Measurements from ENCODE around the gene LIX1. TPM values are rescaled to one million over a fixed set of nuclear protein-coding genes. Genes with fewer than 3 reads are reported as not detected.
"Not testable (repeated sequence)": the region's sequence is repeated elsewhere in the genome, so short reads cannot be mapped to it uniquely, and the experiment has no call there.

Gene LIX1
- total RNA-seq, 4 donors from 2014 or later, result 0.13 to 0.48 TPM; not detected in 2

GRCh38 chr5:97148288-97148687 lies 5.9 kb upstream of the LIX1 start:
- DNase-seq (ENCODE audit: low spot score in 2 of 2), result no peak
- H3K27me3 ChIP-seq, result no peaks in the 10 kb centered on the region
- WGBS, result 52% methylated on average over 3 of the region's 3 CpGs
- H3K4me3 ChIP-seq, result no peak overlapping the region
- H3K36me3 ChIP-seq, result no peaks in the 10 kb centered on the region
- no peak overlapping the region for H3K27ac ChIP-seq
- TF ChIP-seq POLR2A (IDR thresholded peaks at IDR 0.05) (no peak), POLR2AphosphoS5 (IDR thresholded peaks at IDR 0.05) (no peak), EP300 (IDR thresholded peaks at IDR 0.05) (no peak)
- TF ChIP-seq, protein P1, sequence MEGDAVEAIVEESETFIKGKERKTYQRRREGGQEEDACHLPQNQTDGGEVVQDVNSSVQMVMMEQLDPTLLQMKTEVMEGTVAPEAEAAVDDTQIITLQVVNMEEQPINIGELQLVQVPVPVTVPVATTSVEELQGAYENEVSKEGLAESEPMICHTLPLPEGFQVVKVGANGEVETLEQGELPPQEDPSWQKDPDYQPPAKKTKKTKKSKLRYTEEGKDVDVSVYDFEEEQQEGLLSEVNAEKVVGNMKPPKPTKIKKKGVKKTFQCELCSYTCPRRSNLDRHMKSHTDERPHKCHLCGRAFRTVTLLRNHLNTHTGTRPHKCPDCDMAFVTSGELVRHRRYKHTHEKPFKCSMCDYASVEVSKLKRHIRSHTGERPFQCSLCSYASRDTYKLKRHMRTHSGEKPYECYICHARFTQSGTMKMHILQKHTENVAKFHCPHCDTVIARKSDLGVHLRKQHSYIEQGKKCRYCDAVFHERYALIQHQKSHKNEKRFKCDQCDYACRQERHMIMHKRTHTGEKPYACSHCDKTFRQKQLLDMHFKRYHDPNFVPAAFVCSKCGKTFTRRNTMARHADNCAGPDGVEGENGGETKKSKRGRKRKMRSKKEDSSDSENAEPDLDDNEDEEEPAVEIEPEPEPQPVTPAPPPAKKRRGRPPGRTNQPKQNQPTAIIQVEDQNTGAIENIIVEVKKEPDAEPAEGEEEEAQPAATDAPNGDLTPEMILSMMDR (IDR thresholded peaks at IDR 0.05), result no peak
- H3K4me1 ChIP-seq, result no peaks in the 10 kb centered on the region
- no peaks in the 10 kb centered on the region for H3K9me3 ChIP-seq

- no peaks in the 10 kb centered on the region for H3K9me3 ChIP-seq
- no peaks in the 10 kb centered on the region for H3K36me3 ChIP-seq
- no peak for TF ChIP-seq POLR2AphosphoS5 (IDR thresholded peaks at IDR 0.05)
- no peak for TF ChIP-seq POLR2A (IDR thresholded peaks at IDR 0.05)
- H3K27ac ChIP-seq, result no peak overlapping the region
- no peaks in the 10 kb centered on the region for H3K27me3 ChIP-seq
- DNase-seq (ENCODE audit: low spot score in 2 of 2), result no peak
- no peaks in the 10 kb centered on the region for H3K4me1 ChIP-seq
- 87% methylated on average over 2 of the region's 2 CpGs for WGBS
- no peak overlapping the region for H3K4me3 ChIP-seq
These were observed 1.3 kb upstream of the LIX1 start for GRCh38 chr5:97143704-97144103.

DNA sequence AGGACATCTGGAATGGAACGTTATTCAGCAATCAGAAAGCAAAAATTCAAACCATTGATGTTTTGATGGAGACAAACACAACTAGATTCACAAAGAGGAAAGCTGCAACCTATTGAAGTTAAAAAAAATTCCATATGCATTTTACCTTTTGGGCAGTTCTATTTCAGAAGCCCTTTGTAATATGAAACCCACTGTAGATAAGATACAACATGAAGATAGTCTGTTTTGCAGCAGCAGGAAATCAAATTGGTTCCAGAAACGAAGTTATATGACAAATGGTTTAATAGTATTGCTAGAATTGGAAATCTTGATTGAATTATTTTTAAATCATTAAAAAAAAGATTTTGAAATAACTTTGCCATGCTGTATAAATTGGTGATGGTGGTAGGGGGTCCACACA lies 872 bp downstream of the LIX1 start:
- WGBS, result 63% methylated on average over 2 of the region's 2 CpGs

DNA sequence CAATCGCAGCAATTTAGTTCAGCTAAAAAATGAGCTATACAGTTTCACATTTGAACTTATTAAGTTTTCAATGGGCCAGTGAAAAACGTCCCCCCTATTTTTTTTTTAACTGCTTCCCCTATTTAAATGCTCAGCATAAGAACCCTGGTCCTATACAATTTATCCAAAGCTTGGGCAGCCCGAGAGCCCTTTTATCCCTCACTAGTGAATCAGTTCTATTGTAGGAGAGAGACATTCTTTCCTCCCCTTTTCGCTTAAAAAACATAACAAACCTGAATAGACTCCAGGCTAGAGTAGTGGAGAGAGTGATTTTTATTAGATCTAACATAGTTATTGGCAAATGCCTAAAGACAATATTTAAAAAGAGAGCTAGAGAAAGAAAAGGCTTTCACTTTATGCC lies 1.4 kb downstream of the LIX1 start:
- TF ChIP-seq POLR2A (IDR thresholded peaks at IDR 0.05), result no peak
- no peak for TF ChIP-seq EP300 (IDR thresholded peaks at IDR 0.05)
- TF ChIP-seq POLR2AphosphoS5 (IDR thresholded peaks at IDR 0.05), result no peak
- DNase-seq (ENCODE audit: low spot score in 2 of 2), result no peak
- 59% methylated on average over 4 of the region's 4 CpGs for WGBS

More for the DNA sequence above, 872 bp downstream of the LIX1 start:
- Histone ChIP-seq H3K27me3 (no peaks in the 10 kb centered on the region), H3K9me3 (no peaks in the 10 kb centered on the region), H3K27ac (no peak overlapping the region), H3K4me1 (no peaks in the 10 kb centered on the region), H3K4me3 (no peak overlapping the region), H3K36me3 (no peaks in the 10 kb centered on the region)
- TF ChIP-seq POLR2AphosphoS5 (IDR thresholded peaks at IDR 0.05) (no peak), POLR2A (IDR thresholded peaks at IDR 0.05) (no peak), EP300 (IDR thresholded peaks at IDR 0.05) (no peak)
- DNase-seq (ENCODE audit: low spot score in 2 of 2), result no peak

DNA sequence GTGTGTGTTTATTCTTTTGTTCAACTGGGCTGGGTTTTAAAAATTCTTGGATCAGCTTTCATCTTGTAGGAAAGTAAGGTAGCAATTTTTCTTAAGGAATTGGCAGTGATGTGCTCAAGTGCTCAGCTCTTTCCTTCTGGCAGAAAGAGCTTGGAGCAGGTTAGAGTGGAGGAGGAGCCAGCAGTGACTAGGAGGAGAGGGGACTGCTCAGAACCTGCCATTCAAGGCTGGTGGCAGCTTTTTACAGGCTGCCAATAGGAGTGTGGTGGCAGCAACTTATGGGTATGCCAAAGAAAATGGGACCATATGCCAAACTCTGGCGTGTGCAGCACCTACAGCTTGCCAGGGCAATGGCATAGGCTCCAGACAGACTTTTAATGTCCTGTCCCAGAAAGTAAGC lies 2.2 kb downstream of the LIX1 start:
- H3K27me3 ChIP-seq; H3K4me1 ChIP-seq; H3K27ac ChIP-seq; H3K36me3 ChIP-seq; H3K4me3 ChIP-seq; H3K9me3 ChIP-seq; DNase-seq (ENCODE audit: low spot score in 2 of 2): not testable (repeated sequence)
- WGBS, result 36% methylated on average over 1 of the region's 1 CpG

More for the DNA sequence above, 1.4 kb downstream of the LIX1 start:
- Histone ChIP-seq H3K4me1 (no peaks in the 10 kb centered on the region), H3K36me3 (no peaks in the 10 kb centered on the region), H3K4me3 (no peak overlapping the region), H3K27ac (no peak overlapping the region), H3K27me3 (no peaks in the 10 kb centered on the region), H3K9me3 (no peaks in the 10 kb centered on the region)

DNA sequence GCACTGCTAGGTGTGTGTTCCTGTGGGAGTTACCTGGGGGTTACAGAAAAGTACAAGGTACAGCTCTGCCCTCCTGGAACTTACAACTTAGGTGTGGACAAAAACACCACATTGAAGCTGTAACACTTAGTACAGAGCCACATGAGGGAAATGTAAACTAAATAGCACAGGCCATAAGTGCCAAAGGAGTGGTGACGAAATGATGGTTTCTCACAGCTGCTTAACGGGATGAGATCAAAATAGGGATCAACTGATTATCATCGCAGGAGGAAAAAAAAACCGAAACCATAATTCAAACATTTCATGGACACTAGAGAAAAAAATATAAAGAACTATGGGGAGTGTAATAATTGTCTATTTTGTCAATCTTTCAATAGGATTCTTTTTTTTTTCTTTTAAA lies 5.9 kb downstream of the LIX1 start:
- 74% methylated on average over 4 of the region's 4 CpGs for WGBS
- H3K36me3 ChIP-seq, result no peaks in the 10 kb centered on the region
- TF ChIP-seq EP300 (IDR thresholded peaks at IDR 0.05) (no peak), POLR2A (IDR thresholded peaks at IDR 0.05) (no peak), POLR2AphosphoS5 (IDR thresholded peaks at IDR 0.05) (no peak)
- TF ChIP-seq, protein P1 (IDR thresholded peaks at IDR 0.05), result no peak
- H3K4me3 ChIP-seq, result no peak overlapping the region
- no peaks in the 10 kb centered on the region for H3K27me3 ChIP-seq
- no peaks in the 10 kb centered on the region for H3K4me1 ChIP-seq
- no peak overlapping the region for H3K27ac ChIP-seq
- no peaks in the 10 kb centered on the region for H3K9me3 ChIP-seq
- no peak for DNase-seq (ENCODE audit: low spot score in 2 of 2)

GRCh38 chr5:97135868-97136267 lies 6.5 kb downstream of the LIX1 start:
- H3K36me3 ChIP-seq, result no peaks in the 10 kb centered on the region
- no peak for DNase-seq (ENCODE audit: low spot score in 2 of 2)
- WGBS, result 85% methylated on average over 4 of the region's 4 CpGs

More at GRCh38 chr5:97135868-97136267, 6.5 kb downstream of the LIX1 start:
- Histone ChIP-seq H3K27ac (no peak overlapping the region), H3K9me3 (no peaks in the 10 kb centered on the region), H3K4me1 (no peaks in the 10 kb centered on the region), H3K4me3 (no peak overlapping the region), H3K27me3 (no peaks in the 10 kb centered on the region)
- TF ChIP-seq POLR2AphosphoS5 (IDR thresholded peaks at IDR 0.05) (no peak), EP300 (IDR thresholded peaks at IDR 0.05) (no peak), POLR2A (IDR thresholded peaks at IDR 0.05) (no peak)
- TF ChIP-seq, protein P1 (IDR thresholded peaks at IDR 0.05), result no peak
